CD4-positive, alpha-beta T cell treated with Interleukin-1 beta for 1 hour (primary cell): ENCODE results near the gene ZFHX3.

Source experiments
- DNase-seq, 2 donors: peaks; one replicate each; pipeline ENCODE4 v3.0.0-alpha.2; 2020 to 2022

ZFHX3 gene

DNA sequence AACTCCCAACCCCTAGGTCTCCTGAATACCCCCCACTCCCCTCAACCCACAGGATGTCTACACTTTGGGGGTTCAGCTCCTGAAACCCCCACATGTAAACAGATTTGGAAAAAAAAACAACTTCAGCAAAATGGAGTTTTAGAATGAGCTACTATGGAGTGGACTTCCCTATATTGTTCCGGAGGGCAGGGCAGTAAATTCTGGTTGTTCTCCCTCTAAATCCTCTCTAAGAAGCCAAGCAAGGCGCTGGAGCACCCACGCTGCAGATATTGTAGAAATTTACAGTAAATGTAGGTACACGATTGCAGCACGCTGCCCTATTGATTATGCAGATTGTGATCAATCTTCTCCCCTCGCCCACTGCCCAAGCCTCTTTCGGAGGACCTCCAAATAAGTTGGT lies 8.5 kb upstream of the ZFHX3 start:
- no peak for DNase-seq

DNA sequence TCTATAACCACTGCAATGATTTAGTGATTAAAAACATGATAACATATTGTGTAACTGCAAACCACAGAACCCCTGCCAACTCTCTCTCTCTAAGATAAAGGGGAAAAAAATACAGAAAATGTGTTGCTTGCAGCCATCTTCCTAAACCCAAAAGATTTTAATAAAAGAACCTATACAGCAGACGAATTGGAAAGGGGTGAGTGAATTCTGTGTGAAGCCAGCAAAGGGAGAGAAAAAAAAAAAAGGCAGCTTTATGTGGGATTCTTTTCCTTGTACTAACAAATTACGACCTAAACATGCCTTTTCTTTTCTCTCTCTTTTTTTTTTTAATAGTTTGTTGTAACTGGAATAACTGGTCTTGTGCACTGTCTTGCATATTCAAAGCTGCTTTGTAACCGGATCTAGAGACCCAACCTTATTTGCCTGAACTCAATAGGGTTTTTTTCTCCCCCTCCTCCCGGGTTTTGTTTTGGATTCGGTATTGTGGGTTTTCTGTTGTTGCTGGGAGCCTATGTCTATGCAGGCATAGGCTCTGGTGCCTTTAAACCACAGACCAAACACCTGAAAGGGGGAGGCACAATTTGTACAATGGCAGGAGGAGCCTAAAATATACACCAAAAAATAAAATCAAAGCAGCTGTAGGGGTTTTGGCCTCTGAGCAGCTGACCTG lies 7.0 kb upstream of the ZFHX3 start:
- no peak for DNase-seq

DNA sequence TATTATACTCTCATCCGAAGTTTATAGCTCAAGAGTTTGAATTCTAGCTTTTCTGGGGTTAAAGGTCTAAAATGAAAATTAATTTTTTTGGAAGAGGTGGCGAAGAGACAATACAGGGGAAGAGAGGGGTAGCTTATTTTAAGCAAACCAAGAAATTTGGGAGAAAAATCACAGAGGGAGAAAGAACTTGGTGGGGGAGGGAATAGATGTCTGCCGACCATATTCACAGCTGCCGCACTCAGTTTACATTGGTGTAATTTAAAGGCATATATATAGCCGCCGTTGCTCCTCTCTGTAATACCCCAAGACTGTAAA lies 6.5 kb upstream of the ZFHX3 start:
- DNase-seq = no peak

DNA sequence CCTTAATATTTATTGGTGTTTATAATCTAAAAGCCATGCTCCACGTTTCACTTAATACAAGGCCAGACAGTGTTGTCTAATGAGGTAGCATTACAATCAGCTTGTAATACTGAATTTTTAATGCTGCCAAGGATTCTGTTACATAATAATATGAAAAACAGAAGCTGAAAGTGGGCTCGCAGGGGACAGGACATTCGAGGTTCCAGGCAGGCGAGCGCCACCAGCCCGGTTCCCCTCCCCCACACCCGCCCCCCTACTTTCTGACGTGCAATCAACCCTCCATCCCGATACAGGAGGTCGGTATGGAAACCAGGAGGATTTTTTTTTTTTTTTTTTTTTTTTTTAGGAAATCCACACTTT lies 6.2 kb upstream of the ZFHX3 start:
- no peak for DNase-seq

DNA sequence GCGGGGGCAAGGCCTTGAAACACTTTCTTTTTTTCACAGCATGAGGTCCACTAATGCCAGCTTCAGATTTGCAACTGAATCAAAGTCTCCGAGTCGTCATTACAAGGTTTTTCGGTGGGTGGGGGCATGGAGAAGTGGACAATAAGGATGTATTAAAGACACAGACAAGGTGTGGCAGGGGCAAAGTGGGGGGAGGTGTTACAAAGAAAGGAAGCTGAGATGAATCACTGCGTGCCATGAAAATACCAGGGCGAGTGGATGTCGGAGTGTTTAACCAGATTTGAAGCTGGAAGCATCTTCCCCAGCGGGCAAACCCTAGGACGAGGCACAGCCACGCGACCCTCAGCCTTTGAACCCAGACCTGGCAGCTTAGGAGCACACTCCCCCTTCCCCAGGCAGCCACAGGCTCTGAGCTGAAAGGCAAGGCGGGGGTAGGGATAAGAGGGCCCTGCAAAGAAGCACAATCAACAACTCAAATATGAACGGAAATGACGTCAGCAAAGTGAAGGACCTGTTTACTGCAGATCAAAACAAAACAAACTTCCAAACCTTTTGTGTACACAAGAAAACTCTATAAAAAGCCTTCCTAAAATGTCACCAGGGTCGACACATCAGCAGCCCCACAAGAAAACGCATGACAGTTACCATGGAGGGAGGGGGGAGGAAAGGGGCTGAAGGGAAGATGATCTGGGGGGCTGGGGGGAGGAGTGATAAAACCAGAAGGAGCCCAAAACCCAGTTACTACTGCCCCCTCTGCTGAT lies 5.6 kb upstream of the ZFHX3 start:
- no peak for DNase-seq

DNA sequence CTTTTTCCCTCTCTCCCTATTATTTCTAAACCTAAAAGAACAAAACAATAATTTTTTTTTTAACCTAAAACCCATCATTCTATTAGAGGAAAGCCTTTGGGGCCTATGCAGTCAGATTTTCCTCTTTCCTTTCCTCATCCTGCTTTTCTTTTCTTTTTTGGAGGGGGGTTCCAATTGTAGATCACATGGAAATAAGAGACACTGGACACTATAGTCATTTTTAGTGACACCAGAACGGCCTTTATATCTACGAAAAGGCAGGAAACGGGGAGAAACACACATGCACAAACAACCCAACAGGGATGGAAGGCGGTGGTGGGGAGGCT lies 5.1 kb upstream of the ZFHX3 start:
- no peak for DNase-seq

DNA sequence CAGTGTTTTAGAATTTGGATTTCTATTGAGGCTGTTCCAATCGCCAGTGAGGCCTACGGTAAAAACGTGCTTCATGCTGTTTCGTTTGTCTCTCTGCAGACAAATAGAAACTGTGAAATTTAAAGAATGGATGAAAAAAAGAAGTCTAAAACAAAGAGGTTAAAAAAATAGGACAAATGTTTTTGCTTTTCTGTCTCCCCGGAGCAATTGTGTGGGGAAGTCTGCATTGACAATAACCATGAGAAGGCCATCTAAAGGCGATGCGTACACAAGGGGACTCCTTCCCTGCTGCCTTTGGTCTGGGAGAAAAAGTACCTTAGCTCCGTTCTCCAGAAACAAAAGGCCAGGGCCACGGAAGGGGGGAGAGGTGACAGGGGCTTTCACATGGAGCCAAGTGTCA lies 4.6 kb upstream of the ZFHX3 start:
- no peak for DNase-seq

DNA sequence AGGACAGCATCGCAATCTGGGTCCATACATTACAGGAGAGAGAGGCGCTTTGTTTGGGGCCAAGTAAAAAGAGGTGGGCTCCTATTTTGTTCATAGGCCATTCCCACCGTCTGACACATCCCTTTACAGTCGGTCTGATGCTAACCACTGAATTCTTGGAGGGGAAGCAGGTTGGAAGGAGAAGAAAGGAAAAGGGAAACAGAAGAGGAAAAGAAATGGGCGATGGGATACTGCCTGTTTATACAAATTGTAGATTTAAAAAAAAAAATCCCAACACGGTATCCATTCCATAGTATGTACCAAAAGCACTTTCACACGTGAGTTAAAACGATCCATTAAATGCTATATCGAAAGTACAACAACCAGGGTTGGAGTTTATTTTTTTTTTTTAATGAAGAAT lies 4.0 kb upstream of the ZFHX3 start:
- DNase-seq = no peak

DNA sequence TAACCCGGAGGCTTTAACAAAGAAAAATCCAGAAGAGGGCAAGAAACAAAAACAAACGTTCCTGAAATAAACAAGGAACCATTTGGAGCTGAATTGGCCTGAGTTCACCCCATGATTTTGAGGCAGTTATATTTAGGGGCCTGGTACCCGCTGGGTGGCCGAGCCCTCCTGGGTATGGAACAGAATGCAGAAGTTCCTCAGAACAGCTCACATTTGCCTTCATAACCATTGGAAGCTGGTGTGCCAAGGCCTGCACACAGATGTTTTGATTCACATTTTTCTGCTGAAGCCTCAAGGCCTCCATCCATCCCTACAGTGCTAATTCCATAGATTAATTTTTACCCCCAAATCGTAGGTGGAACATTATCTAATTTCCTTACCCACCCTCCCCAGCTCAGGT lies 3.3 kb upstream of the ZFHX3 start:
- no peak for DNase-seq

DNA sequence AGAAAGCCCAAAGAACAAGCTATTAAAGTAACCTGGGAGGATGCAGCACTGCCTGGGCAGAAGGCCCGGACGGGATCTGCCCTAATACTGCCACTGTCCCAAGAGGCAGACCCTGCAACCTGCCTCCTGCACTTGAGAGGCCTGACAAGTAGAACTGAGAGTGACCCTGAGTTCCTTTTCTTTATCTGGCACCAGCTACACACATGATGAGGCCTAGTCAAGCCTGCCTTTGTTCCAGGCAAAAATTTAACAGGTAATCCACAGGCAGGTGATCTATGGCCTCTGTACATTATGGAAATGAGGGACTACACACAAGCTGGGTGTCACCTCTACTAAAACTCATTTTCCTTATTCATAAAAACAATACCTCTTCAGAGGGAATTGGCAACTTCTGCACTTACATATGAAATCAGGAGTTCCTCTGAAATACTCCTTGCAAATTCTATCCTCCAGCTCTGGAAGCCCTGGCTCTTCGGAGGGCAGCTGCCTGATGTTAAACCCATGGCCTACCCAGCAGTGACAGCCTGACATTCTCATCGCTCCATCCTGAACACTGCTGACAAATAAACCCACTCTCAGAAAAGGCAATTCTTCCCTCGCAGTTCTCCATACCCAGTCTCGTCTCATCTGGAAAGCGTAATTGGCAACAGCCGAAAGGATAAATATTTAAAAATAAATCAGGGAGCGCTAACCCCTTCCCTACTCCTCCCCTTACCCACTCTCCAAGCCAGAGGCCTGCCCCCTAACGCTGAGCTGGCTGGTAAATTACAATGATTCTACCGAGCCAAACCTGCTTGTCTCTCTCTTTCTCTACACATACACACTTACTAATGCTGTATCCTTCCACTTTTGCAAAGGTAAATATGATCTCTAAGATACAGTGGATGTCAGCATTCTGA lies 2.5 kb upstream of the ZFHX3 start:
- DNase-seq = no peak

DNA sequence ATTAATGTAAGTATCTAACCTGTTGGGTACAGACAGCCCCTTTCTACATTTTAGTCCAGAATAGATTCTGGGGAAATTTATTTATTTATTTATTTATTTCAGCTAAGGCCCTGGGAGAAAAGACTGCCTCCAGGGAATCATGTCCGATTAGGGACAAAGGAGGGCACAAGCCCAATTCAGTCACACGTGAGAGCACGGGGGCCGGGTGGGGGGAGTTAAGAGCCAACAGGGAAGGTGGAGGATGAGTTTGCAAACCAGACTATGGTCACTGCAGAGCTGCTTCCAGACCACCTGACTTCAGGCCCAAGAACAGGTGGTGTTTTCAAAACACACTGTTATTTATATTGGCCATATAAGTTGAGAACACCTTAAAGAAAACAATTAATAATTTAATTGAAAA lies 1.6 kb upstream of the ZFHX3 start:
- DNase-seq = no peak

DNA sequence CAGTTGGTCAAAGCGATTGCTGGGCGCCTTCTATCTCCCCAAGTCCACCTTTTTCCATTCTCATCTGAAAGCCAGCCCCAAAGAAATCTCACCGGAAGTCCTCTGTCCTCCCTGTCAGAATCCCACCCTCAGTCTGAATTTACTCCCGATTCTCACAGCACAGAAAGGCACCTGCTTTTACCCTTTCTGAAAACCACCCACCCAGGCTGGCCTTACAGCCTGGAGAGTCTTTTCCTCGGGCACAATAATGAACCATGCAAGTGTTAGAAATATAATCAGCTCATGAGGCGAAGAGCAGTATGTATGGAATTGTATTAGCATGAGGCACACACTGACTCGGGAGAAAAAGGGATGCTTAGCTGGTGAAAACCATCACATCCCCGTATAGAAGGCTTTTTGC lies 1.2 kb upstream of the ZFHX3 start:
- no peak for DNase-seq

DNA sequence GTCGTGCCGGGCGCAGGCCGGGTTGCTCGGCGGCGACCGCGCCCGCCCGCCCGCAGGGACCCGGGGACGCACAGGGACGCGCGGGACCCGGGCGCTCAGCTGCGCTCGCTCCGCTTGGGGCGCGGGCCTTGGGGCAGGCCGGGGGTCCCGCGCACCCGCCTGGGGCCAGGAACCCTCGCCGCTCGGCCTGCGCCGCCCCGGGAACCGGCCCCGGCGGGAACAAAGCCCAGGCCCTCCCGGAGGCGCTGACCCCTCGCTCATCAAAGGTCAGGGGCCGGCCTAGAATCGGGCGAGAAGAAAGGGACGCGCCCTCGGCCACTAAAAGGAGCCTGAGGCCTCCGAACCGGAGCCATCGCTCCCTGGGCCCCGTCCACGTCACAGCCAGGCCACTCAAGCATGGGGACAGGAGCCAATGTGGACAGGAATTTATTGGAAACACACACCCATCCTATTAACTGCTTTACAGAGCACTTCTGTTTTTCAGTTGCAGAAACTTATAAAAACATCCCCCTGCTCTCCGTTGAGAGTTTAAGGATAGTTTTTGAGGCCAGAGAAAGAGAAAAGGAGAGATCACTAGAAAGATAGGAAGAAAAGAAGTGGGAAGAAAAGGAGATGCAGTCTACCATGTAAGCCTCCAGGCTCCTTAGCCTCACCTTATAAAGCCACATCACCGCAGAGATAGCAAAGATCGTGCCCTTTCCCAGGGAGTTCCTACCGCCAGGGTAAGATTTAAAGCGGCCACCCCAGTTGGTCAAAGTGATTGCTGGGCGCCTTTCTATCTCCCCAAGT lies 558 bp upstream of the ZFHX3 start:
- no peak for DNase-seq

DNA sequence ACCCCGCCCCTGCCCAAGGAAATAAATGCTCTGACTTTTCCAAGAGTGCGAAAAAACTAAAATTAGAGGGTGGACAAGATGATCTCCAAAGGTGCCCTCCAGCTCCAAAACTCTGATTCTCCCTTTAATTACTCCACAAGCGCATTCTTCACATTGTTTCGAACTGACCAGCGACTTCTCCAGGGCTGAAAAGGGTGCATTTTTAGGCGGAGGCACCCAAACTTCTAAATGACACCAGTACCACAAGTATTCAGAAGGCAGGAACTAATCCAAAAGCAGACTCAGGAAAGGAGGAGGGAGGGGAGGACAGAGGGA lies 750 bp downstream of the ZFHX3 start:
- no peak for DNase-seq

DNA sequence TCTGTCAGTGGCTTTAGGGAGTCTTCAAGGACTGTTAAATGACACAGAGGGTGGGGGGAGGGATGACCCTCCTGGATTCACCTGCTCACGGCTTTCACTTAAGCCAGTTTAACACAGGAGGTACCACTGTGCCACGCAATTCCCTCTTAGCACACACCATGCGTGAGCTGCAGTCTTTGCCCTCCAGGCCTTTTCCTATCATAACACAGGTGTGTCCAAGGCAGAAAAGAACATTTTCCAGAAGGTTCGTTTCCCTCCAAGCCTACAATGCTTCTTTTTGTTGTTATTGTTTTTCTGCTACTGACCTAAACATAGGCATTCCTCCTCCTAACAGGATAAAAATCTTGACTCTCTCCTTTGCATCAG lies 1.1 kb downstream of the ZFHX3 start:
- DNase-seq = no peak

DNA sequence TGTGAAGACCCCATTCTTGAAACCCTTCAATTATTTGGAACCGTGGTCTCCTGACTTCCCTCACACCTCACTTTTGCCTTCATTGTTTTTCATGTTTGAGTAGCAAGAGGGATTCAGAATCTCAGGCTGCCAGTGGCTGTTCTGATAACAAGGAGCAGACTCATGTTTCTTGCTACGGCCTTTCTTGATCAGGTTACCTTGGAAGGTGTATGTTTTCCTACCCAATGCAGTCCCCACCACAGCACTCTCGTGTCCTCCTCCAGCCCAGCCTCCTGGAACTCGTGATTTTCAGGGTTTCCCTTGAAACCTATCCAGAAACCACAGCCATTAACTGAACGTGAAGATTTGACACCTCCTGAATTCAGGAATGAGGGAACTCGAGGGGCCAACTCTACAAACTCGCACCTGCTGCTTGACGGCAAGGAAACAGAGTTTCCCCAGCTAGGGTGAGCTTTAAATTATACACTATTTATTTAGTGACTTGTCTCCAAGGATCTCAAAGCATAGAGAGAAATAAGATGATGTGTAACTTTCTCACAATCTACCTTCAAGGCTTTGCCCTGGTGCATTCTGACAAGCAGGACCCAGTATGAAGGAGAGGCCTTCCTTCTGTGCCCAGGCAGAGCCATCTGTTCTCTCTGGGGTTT lies 1.6 kb downstream of the ZFHX3 start:
- DNase-seq = no peak

DNA sequence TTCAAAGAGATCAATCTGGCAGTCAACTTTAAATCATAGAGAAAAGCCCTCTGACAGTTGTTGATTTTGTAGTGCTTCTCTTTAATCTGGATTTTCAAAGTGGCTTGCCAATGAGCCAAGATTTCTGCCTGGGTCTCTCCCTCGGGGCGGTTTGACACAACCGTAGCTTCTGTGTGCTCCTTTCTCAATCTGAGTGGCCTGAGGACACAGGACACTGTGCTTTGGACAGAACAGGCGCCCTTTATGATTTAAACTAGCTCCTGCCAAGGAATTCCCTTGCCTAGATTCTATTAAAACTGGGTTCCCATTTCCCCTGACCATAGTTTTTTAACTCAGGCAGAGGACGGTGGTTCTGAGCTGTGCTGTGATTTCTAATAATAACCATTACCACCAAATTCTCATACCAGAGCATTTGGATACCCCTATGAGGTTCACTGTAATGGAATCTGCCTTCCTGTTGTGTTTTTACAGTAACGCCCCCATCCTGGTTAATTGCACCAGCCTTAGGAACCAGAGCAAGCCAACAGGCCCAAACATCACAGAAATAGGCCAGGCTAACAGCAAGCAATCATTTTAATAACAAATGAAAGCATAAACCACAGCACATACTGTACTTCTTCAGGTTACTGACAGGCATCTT lies 4.0 kb downstream of the ZFHX3 start:
- DNase-seq = no peak

DNA sequence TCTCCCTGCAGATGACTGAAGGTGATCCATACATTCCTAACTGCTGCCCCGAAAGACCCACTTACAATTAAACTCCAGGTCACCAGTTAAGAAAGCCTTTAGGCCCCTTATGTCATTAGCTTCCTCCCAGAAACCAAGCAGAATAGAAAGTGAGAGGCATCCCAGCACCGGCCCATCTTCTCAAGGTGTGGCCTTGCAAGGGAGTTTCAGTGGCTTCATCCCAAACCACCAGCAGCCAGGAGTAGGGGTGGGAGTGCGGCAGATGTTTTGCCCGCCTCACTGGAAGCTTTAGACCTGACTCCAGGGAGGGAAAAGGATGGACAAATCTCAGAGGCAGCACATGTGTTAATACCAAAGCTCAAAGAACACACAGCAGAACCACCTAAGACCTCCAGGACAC lies 5.1 kb downstream of the ZFHX3 start:
- DNase-seq = no peak

DNA sequence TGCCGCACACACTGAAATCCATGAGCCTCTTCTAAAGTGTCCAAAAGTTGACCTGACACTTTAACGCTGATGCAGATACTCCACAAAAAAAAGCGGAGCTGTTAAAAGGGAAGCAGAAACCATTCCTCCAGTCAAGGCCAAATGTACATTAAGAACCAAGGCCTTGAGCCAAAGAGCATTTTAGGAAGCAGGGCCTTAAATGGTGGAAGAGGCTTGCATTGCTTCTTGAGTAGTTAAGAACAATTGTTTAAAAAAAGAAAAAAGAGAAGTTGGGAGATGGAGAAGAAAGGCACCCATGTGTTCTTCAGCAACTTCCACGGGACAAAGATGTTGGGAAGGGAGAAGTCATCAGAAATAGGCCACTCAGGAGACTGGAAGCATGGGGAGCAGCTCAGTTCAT lies 6.3 kb downstream of the ZFHX3 start:
- no peak for DNase-seq

DNA sequence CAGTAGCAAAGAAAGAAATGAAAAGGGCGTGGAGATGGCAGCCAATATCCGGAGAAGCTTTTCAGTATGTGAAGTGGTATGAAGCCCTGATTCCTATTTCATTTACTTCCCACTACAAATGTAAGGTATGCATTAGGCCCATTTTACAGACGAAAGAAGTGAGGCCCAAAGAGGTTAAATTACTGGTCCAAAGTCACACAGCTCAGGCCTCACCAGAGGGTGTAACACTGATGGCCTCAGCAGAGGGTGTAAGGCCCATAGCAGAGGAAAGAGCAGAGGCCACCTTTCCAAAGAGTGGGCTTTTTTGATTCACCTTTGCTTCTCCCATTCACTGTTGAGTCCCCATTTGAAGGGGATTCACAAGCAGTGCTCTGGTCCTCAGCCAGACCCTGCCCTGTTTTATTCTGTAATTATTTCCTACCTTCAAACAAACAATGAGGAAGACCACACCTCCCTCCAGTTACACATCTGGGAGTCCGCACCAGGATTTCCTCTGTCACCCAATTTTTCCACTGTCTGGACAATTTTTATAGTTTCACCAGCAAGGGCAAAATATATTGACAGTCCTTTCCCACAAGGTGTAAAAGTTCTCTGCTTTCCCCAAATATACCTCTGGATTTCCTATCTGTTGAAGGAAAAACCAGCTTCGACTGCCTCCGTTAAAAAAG lies 7.1 kb downstream of the ZFHX3 start:
- DNase-seq = no peak

DNA sequence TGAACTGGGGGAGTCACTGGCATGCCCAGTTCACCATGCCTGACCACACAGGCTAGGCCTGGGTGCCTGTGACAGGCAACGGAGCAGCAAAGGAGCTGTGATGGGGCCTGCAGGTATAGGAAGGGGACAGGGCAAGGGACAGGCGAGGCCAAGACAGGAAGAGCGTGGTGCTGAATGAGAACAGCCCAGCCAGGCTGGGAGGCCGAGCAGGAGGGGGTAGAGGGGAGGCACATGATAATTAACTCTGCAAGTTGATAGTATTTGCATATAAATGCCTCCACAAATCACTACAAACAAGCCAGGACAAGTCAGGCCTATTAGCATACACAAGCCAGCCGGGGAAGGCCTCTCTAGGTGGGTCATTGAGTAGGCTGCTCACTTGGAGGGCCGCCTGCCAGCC lies 7.8 kb downstream of the ZFHX3 start:
- no peak for DNase-seq
